GM21723 (cell line): ENCODE measurements around the gene TNNI2.
A peak's percentile ranks its signal among the peaks of the same experiment; 100 is the strongest.

Experiments used
- ATAC-seq: cut with Tn5 transposase; IDR thresholded peaks from one replicate; pipeline ENCODE4 v1.9.1; 2021; ENCODE audit warnings: mild to moderate bottlenecking, moderate library complexity; ENCODE audit not compliant: unreplicated experiment

TNNI2 gene

DNA sequence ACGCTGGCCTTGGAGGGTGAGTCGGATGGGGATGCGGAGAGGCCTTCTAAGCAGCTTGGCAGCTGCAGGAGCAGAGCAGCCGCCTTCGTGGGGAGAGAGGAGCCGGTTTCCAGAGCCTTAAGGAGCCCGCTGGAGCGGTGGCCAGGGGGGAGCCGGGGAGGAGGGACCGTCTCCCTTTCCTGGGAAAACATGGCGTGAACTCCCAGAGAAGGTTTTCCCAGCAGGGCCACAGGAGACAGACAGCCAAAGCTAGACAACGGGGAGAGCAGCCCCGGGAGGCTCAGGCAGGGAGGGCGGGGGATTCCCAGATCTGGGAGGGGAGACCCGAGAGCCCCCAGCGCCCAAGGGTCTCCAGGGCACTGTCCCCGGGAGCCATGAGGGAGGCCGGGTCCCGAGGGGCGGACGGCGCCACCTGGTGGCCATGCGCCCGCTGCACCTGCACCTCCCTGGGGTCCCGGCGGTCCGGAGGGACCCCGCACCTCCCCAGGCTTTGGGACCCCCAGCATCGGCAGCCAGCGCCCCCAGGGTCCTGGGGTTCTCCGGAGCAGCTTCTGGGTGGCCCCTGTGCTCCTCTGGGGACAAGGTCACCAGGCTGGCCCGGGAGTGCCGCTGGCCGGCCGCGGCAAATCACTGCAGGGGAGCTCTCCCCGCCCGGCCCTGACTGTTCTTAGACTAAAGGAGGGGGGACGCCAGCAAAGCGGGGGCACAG is 6.4 kb upstream of the TNNI2 start:
- ATAC-seq: no peak

DNA sequence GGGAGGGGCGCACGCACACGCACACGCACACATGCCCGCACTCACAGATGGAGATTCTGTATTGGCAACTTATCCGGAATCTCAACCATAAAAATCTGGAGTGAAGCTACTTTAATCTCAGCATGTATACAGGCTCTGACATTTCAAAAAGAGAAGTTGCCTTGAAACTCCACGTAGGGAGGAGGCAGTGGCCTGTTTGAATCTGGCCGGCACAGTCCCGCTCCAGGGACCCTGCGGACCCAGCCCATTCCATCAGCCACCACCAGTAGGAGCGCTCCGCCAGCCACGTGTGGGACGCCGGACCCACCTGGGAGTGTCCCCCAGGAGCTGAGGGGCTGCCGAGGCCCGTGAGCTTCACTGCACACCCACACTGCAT is 5.9 kb upstream of the TNNI2 start:
- ATAC-seq: no peak

DNA sequence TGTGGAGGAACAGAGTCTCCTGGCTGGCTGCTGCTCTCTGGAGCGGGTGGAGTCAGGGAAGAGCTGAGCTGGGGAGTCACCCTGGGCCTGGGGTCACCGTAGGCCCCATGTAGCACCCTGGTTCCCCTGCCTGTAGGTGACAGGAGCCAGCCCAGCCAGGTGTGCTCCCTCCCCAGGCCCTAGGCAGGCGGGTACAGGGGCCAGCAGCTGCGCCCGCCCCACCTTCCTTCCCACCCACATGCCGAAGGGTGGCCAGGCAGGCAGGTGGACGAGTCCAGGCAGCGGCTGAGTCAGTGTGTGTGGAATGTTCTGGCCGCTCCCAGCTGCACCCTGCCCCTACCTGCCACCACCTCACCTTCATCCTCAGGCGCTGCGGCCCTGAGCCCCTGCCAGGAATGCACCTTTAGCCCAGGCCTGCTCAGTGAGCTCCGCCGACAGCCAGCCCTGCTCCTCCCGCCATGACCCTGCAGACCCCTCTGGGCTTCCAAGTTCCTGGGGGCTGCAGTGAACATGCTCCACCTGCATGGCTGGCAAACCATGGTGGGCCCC is 4.6 kb upstream of the TNNI2 start:
- ATAC-seq: no peak

DNA sequence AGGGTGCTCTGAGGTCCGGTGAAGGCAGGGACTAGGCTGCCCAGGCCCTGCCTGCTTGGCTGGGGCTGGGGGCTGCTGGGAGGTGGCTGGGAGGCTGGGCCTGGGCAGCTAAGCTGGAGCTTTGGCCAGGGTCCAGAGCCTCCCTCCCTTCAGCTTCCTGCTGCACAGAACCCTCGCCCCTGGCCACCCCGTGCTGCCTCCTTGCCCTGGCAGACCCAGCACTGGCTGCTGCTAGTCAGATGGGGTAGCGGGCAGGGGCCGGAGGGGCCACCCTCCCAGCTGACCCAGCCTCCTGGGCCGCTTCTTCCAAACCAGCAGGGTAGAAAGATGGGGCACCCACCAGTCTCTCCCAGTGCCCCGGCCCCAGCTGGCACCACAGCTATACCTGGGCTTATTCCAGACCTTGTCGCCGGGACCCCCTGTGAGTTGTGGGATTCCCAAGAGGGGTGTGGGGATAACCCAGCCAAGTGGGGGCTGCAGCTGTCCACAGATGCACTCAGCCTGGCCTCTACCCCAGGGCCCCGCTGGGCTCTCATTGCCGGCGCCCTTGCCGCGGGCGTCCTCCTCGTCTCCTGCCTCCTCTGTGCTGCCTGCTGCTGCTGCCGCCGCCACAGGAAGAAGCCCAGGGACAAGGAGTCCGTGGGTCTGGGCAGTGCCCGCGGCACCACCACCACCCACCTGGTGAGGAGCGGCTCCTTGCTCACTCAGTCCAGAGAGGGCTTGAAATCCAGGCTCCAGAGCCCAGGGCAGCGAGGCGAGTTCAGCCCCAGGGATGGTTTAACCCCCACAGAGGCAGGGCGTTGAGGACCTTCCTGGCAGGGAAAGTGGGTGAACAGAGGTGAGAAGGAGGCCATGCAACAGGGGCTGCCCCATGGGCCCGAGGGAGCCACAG is 3.8 kb upstream of the TNNI2 start, which contains the start of gene SYT8:
SYT8 (plus strand) TSS at position 212 of the 892 bp plus-strand sequence; CDS start at position 328, 116 bp downstream.
- ATAC-seq: no peak

DNA sequence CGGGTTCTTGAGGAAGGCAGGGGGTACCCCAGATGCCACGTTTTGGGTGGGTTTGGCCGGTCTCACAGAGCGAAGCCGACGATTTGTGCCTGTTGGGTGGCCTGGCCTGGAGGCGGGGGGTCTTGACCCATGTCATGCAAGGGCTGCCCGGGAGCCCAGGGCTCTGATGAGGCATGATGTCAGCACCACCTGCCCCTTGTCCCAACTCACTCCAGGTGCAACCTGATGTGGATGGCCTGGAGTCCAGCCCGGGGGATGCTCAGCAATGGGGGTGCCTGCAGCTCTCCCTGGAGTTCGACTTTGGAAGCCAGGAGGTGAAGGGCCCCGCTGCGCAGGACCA is 3.1 kb upstream of the TNNI2 start:
- no peak for ATAC-seq

DNA sequence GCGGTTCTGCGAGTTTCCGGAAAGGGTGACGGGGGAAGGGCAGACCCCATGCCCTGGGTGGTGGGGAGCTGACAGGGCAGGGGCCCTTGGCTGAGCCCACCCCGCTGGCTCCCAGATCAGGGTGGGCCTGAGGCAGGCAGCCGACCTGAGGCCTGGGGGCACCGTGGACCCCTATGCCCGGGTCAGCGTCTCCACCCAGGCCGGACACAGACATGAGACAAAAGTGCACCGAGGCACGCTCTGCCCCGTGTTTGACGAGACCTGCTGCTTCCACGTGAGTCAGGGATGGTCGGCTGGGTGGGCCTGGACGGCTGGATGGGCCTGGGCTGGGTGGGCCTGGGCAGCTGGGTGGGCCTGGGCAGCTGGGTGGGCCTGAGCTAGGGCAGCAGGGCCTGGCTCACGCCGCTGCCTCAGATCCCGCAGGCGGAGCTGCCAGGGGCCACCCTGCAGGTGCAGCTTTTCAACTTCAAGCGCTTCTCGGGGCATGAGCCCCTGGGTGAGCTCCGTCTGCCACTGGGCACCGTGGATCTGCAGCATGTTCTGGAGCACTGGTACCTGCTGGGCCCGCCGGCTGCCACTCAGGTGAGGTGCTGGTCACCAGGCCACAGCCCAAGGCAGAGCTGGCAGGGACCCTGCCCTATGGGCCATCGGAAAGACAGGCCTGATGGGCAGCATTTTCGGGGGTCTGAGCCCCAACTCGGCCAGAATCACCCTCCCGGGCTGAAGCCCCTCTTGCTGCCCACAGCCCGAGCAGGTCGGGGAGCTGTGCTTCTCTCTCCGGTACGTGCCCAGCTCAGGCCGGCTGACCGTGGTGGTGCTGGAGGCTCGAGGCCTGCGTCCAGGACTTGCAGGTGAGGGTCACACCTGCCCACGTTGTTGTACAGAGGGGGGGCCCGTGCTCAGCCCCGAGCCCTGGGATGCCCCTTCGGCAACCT is 2.5 kb upstream of the TNNI2 start:
- no peak for ATAC-seq

DNA sequence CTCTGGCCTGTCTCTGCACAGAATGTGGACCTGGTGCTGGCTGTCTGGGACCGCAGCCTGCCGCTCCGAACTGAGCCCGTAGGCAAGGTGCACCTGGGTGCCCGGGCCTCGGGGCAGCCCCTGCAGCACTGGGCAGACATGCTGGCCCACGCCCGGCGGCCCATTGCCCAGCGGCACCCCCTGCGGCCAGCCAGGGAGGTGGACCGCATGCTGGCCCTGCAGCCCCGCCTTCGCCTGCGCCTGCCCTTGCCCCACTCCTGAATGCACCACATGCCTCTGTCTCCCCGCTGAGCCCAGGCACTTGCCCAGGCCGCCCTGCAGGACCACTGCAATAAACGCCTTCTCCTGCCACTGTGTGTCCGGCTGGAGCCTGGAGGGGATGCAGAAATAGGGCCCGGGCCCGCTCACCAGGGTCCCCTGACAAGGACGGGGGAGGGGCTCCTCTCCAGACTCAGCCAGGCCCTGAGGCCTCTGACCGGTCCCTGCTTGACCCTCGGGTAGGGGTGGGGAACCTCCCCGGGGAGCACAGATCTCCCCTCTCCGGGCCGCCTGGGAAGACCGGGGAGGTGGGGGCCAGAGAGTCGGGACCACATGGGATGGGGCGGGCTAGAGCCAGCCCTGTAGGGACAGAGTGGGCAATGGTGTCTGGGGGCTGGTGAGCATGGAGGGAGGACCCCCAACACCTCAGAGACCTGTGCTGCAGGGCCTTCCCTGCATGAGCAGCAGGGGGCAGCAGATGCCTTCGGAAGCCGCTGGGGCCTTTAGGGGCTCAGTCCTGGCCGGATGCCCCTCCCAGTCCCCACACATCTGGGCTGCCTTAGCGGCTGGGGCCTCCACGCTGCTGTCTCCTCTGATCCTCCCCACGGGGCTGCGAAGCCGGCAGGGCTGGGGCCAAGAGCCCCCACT is 1.4 kb upstream of the TNNI2 start:
- peak; percentile 61 for ATAC-seq

DNA sequence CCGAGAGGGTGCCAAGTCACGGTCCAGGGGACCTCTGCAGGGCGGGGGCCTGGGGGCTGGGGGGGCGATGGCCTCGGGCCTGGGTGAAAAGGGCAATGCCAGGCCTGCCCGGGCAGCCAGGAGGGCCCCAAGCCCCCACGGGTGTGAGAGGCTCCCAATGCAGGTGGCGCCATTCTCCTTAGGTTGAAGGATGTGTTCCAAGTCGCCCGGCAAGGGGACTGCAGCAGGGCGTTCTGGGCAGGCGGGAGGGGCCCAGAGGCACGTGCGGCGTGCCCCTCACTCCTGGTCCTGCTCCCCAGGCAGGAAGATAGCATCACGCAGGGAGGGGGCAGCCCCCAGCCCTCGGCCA is 730 bp upstream of the TNNI2 start:
- peak; percentile 5 for ATAC-seq

DNA sequence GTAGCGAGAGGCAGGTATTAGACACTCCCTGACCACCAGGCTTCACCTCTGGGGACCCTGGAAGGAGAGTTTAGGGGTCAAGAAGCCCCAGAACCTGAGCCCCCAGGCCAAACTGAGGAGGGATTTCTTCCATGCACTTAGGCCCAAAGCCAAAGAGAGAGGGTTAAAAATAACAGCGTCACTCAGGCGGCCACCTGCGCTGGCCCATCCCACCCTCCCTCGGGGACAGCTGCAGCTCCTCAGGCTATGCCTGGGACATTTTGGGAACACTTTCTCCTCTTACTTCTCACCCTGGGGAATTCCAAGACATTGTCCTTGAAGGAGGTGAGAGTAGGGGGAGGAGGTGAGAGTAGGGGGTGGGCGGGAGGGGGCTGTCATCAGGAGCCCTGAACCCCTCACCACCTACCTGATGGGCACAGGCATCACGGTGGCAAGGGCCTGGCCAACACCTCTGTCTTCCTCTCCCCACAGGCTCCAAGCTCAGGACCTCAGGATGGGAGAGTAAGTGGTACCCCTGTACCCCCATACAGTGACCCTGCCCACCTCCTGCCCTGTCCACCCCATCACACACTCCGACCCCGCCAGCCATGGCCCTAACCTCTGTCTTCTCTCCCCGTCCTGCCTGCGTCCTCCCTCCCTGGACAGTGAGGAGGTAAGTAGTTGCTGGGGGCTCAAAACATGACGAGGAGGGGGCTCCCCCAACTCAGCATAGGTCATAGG is 583 bp downstream of the TNNI2 start:
- no peak for ATAC-seq

DNA sequence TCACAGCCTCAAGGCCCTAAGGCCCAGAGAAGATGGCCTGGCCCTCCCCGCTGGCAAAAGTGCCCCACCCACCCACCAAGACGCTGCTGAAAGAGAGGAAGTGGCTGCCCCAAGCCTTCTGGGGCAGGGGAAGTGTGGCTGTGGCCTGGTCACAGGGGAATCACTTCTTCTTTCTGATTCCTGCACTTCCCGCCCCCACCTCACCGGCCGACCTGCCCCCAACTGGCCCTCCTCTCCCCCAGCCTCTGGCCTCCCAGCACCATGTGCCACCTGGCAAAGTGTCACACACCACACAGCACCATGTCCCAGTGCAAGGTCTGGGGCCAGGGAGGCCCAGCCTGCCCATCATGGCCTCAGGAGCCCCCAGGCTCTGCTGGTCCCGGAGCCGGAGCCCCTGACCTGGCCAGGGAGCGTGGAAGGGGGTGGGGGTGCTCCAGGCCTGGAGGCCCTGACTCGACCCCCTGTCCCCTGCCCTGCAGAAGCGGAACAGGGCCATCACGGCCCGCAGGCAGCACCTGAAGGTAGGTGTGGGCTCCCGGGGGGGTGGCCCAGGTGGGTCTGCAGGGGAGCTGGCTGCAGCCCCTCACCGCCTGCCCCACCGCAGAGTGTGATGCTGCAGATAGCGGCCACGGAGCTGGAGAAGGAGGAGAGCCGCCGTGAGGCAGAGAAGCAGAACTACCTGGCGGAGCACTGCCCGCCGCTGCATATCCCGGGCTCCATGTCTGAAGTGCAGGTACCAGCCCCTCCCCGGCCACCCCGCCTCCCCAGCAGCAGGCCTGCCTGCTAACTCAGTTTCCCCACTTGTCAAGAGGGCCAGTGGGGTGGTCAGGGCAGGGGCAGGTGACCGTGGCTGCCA is 1.4 kb downstream of the TNNI2 start:
- peak; percentile 46 for ATAC-seq

DNA sequence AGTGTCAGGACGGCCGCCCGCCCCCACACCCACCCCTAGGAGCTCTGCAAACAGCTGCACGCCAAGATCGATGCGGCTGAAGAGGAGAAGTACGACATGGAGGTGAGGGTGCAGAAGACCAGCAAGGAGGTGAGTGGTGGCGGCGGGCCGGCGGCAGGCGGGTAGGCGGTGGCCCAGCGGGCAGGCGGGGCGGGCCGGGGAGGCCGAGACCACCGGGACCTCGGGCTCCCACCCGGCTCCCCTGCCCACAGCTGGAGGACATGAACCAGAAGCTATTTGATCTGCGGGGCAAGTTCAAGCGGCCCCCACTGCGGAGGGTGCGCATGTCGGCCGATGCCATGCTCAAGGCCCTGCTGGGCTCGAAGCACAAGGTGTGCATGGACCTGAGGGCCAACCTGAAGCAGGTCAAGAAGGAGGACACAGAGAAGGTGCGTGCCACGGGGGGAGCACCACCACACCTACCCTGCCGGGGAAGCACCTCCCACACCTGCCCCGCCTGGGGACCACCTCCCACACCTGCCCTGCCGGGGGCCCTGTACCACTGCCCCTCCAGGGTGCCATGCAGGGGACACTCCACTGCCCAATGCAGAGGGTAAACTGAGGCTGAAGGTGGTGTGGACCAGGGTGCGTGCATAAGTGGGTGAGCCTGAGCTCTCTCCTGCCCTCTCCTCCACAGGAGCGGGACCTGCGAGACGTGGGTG is 2.1 kb downstream of the TNNI2 start:
- ATAC-seq: no peak

DNA sequence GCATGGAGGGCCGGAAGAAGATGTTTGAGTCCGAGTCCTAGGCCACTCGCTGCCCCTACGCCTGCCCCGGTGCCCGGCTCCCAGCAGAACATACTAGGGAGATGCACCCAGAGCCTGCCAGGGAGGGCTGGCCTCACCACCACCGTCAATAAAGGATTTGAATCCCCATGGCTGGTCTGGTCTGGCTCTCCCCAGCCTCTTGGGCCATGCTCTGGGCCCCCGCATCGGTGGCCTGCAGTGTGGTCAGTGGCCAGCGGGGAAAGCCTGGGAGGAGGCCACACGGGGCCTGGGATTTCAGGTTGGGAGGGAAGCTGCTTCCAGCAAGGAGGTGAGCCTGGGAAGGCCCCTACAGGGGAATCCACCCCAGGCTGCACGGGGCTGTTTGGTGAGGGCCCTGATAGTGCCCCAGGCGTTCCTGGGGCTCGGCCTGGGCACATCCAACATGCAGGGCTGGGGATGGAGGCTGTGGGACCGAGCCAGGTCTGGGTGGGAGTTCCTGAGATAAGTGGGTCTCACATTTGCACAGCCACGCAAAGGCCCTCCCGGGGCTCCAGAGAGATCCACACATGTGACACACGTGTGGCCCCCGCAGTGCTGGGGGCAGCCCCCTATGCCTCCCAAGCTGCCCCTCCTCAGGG is 2.8 kb downstream of the TNNI2 start:
- ATAC-seq: no peak

DNA sequence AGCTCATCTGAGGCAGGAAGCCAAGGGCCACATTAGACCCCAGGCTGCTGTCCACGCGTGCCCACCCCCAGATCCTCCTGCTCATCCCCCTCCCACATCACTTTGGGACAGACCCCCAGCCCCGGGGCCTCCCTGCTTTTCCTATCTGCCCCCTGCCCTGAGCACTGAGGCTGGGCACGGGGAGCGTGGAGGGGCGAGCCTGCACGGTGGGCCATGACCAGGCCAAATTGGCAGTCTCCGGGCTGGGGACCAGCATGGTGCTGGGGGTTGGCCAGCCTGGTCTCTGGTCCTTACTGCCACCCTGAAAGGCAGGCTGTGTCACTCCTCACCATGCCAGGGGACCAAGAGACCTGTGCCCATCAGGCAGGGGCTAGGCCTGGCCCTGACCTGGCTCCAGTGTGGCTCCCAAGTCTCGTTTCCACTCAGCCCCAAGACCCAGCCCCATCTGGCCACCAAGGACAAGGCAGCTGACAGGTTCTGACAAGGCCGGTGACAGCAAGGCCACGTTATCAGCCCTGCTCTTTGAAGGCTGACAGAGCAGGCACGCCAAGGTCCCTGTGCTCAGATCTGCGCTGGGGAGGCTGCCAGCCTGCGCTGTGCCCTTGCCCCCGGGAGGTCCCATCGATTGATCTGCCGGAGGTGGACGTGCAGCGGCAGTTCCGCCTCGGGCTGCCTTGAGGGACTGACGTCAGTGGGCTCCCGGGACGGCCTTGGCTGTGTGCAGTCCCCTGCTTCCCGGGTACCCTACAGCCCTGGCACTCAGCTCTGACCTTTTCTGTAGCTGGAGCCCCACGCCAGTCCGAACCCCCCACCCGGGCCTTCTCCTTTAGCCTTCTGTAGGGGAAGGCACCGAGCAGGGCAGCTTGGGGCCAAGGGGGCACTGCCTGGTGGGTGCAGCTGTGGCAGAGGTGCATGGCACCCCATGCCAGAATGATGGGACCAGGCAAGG is 3.6 kb downstream of the TNNI2 start:
- ATAC-seq: no peak

DNA sequence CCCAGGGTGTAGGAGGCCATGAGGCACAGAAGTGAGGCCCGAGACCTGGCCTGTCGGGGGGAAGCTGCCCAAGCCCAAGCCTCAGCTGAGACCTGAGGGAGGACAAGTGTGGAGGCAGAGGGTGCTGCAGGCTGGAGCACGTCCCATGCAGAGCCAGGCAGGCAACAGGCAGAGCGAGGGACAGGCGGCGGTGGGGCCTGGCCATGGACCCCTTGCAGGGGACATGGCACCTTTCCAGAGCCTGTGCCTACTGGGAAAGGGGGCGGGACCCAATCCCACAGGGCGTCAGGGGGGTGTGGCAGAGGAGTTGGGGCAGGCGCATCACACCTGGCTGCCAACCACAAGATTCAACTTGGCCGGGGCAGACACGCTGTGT is 4.3 kb downstream of the TNNI2 start:
- no peak for ATAC-seq

DNA sequence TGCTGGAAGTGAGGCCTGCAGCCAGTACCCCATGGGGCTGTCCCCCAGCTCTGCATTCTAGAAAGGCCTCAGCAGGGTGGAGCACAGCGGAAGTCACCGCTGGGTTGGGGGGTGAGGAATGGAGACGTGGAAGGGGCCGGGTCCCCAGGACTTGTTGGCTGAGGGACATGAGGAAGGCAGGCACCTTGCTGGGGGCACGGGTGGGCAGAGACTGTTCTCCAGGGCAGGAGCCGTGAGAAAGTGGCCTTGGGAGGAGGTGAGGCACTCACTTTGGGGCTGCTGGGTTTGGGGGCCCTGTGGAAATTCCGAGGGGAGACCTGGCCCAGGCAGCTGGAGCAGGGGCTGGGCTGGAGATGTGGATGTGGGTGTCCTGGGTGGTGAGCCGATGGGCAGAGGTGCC is 5.0 kb downstream of the TNNI2 start:
- ATAC-seq: no peak
